Mesenteric fat pad (tissue), 1 donor: ENCODE results near the gene C16orf95. TPM values are rescaled to one million over a fixed set of nuclear protein-coding genes. Genes with fewer than 3 reads are reported as not detected.
"Not testable (repeated sequence)": the region's sequence is repeated elsewhere in the genome, so short reads cannot be mapped to it uniquely, and the experiment has no call there.

Experiments
- DNase-seq: peaks from one replicate; pipeline ENCODE4 v3.0.0-alpha.2; 2020; ENCODE audit warnings: low spot score
- long read RNA-seq: library from polyadenylated mRNA; unstranded; transcript quantifications from one replicate; pipeline ENCODE4 v2.0.0, GENCODE V29; 2020
- total RNA-seq: library from RNA; stranded (reverse); fragmentation: NEBNext Ultra II Directional; extraction: Animal tissue kit (Norgen Biotek cat#: 25700); gene quantifications from one replicate; pipeline ENCODE4 v1.2.1, GENCODE V29; 2021
- donor health status: DM: yes; HTN: yes; CAD: no.

Gene C16orf95
- total RNA-seq, result 5.3 TPM
- long read RNA-seq, partial matches to known transcripts, result 0 of 2 reads
- long read RNA-seq, other reads (novel, unspliced or antisense), result 0 of 2 reads

DNA sequence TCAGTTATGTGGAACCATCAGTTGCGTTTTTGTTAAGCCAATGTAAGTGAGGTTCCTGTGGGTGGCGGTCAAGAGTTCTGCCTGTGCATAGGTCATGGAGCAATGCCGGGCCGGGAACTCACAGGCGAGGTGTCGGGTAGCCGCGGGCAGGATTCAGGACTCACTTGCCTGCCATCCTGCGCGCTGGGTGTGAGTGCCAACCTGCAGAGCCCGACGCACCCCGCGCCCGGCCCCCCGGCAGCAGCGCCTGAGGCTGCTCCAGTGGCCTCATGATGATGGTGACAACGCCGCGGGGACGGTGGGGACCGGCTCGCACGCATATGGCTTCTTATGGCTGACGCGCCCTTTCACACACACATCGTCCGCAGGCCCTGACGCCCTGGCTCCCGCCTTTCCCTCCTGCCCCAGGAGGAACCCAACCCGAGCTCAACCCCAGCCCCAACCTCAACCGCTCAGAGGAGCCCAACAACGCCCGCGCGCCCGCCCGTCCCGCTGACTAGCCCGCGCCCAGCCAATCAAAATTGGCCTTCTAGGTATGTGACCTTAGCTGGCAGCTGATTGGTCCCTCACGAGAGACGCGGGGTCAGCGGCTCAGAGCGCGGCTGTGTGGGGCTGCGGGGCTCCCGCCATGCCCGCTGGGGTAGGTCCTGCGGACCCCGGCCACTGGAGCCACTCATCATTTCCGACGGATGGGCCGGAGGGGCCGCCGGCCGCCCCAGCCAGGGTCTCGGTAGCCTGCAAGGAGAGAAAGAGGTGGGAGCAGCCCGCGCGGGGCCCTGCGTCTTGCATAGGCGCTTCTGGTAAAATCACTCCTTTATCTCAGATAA lies at the start of gene C16orf95:
TSS of gene C16orf95 (minus strand) at position 470 of the 827 bp plus-strand sequence. CDS start at position 320, 150 bp downstream.
- DNase-seq, result peak; percentile 98

DNA sequence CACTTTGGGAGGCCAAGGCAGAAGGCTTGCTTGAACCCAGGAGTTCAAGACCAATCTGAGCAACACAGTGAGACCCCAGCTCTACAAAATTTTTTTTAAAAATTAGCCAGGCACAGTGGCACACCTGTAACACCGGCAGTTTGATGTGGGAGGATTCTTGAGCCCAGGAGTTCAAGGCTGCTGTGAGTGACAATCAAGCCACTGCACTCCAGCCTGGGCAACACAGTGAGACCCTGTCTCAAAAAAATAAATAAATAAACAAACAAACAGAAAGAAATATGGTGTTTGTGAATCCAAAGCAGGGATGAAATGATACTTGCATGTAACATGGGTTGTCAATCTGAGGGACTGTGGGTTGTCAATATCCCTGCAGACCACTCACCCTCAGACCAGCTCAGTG lies 49.7 kb upstream of the C16orf95 start:
- DNase-seq, result no peak

DNA sequence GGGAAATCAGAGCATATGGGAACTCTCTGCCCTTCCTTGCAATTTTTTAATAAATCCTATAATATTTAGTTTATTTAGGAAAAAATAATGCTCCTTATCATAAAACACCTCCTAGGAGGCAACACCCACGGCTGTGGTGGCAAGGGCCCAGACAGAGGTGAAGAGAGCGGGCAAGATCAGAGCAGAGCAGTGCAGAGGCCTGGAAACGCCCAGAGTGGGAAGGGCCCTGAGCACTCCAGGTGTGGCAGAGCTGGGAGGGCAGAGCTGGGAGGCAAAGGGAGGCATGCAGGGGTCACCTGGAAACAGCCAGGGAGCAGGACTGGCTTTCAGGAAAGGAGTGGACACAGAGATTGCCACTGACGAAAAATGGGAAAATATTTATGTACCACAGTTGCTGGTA lies 49.1 kb upstream of the C16orf95 start:
- no peak for DNase-seq

- no peak for DNase-seq
Observed at GRCh38 chr16:87365021-87365713, 48.0 kb upstream of the C16orf95 start.

- DNase-seq, result no peak
Observed at GRCh38 chr16:87363771-87364455, 46.7 kb upstream of the C16orf95 start.

- DNase-seq, result not testable (repeated sequence)
Observed at GRCh38 chr16:87362828-87363559, 45.8 kb upstream of the C16orf95 start.

- no peak for DNase-seq
Observed at GRCh38 chr16:87361916-87362619, 44.9 kb upstream of the C16orf95 start.

GRCh38 chr16:87360862-87361610 lies 43.8 kb upstream of the C16orf95 start:
- DNase-seq, result no peak

DNA sequence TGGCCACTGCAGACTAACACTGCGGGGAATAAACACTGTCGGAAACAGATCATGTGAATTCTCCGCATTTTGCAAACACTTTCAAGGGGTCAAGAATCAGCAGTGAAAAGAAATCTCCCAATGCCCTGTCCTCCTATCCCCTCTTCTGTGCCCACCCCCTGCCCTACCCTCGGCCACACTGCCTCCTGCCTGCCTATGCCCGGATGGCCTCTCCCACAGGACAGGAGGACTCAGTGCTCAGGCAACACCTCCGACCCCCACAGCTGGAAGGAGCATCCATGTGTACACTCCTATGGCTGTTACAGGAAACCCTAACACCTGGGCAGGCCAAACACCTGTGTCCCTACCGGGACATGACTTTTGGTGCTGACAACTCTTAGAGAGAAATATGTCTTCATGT lies 41.9 kb upstream of the C16orf95 start:
- no peak for DNase-seq

- no peak for DNase-seq
Observed at GRCh38 chr16:87358696-87359095, 41.5 kb upstream of the C16orf95 start.

DNA sequence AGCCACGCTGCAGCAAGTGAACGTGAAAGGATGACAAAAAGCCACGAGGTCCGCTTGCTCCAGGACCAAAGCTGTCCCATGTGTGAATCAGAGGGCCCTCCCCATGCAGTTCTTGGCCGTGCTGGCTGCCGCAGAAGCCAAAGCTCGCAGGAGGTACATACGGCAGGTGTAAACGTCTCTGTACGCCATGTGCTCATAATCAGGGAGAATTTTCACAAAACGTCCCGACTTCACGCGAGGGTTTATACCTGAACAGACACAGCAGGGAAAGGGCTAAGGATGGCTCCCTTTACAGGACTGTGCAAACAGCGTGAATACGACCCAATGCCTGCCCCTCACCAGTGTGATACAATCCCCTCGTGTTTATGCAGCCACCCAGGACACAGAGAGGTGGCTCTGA lies 41.1 kb upstream of the C16orf95 start:
- no peak for DNase-seq

GRCh38 chr16:87356491-87356853 lies 39.3 kb upstream of the C16orf95 start:
- DNase-seq, result no peak

- DNase-seq, result no peak
Observed at GRCh38 chr16:87353613-87354012, 36.4 kb upstream of the C16orf95 start.

DNA sequence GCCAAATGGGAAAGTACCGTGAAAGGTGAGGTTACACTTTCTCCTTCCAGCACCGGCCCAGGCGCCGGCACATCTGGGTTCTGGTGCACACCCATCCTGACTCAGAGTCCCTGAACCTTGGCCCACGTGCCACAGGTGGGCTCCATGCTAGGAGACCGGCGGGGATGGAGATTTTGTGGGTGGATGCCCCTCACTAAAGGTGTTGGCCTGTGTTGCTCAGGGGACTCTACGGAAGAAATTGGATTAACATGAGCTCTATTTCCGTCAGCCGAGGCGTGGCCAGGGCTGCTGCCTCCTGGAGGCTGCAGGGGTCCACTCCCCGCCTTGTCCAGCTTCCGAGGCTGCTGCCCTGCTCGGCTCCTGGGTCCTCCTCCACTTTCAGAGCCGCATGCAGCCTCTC lies 35.6 kb upstream of the C16orf95 start:
- no peak for DNase-seq

DNA sequence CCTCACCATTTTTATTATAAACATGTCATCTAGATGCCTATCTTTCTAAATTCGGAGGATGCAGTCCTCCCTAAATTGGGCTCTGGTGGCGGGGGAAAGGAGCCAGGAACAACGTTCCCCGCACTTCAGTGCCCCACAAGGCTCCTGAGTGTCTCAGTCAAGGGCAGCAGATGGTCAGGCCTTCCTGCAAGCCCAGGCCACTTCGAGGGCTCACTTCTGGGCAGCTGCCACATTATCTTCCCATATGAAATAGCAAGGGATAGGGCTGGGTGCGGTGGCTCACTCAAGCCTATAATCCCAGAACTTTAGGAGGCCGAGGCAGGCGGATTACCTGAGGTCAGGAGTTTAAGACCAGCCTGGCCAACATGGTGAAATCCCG lies 34.1 kb upstream of the C16orf95 start:
- no peak for DNase-seq

DNA sequence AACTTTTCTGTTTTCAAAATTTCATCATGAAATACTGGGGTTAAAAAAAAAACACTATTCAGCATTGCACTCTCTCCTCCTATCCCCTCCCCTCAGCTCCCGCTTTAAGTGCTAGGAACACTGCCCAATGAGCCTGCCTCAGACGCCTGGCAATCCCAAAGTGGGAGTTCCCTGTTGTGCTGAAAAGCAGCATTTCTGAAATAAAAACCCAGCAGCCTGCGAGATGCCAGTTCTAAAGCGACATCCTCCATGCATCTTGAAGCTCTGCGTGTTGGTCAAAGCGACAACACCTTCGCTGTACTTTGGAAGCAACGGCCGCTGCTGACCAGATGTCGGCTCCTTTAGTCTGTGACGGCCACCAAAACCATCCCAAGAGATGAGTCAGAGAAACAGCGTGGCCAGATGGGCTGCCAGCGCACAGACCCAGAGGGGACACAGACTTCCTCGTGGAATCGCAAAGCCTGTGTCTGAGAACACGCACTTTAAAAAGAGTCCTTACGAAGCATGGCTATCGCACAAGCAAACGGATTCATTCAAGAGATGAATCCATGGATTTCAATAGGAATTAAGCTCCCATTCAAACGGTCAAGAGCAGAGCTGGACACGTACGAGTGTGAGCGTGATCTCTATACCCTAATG lies 33.6 kb upstream of the C16orf95 start:
- DNase-seq, result no peak

- DNase-seq, result no peak
Observed at GRCh38 chr16:87350031-87350430, 32.8 kb upstream of the C16orf95 start.

GRCh38 chr16:87348616-87349157 lies 31.5 kb upstream of the C16orf95 start:
- no peak for DNase-seq
